Nephron (organoid): ENCODE data around the gene NUDT7.

Experiments used
- H3K27ac Mint-ChIP-seq, 3 experiments: 2 replicates each; pipeline ENCODE4 v1.8.0; 2020; ENCODE audit warnings: mixed read lengths in 3 of 3, mild to moderate bottlenecking in 2 of 3, moderate library complexity in 1 of 3
- H3K27me3 Mint-ChIP-seq: 2 replicates; pipeline ENCODE4 v1.8.0; 2021; ENCODE audit warnings: low read depth, mild to moderate bottlenecking, moderate library complexity, mixed read lengths
- H3K36me3 Mint-ChIP-seq: 2 replicates; pipeline ENCODE4 v1.8.0; 2020; ENCODE audit warnings: low read depth, mixed read lengths
- H3K4me1 Mint-ChIP-seq: 2 replicates; pipeline ENCODE4 v1.8.0; 2020; ENCODE audit warnings: mixed read lengths
- H3K4me3 Mint-ChIP-seq, 3 experiments: 2 replicates each; pipeline ENCODE4 v1.8.0; 2020; ENCODE audit warnings: mild to moderate bottlenecking in 3 of 3, mixed read lengths in 3 of 3, moderate library complexity in 2 of 3
- H3K9me3 Mint-ChIP-seq: 2 replicates; pipeline ENCODE4 v1.8.0; 2020; ENCODE audit warnings: mixed read lengths
- TF ChIP-seq, protein P1 (sequence below), 3 experiments: fragments of 200-600 bp; sonication (generic); IDR thresholded peaks; one replicate each; pipeline ENCODE4 v1.5.0; 2021; ENCODE audit warnings: antibody characterized with exemption in 3 of 3; ENCODE audit not compliant: unreplicated experiment in 3 of 3

Gene NUDT7

DNA sequence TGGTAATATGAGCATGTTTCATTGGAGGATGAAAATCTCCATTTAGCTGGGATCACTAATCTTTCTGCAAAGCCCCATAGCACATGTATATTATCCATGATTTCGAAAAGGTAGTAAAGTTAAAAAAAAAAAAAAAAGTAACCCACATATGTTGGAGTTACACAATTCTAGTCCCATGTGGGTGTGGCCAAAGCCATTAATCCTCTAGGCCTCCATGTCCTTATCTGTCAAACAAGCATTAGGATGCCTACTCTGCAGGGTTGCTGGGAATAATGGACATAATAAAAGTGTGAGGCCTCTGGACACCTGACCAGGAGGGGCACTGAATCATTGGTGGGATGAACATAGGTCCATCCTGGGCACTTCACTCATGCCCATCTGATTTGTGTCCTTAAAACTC, 36.9 kb downstream of the NUDT7 start:
- no peaks in the 10 kb centered on the region for H3K36me3 Mint-ChIP-seq
- no peak overlapping the region for H3K4me3 Mint-ChIP-seq
- H3K9me3 Mint-ChIP-seq, result no peaks in the 10 kb centered on the region
- peaks cover 7% of the 10 kb centered on the region for H3K4me1 Mint-ChIP-seq
- TF ChIP-seq, protein P1, sequence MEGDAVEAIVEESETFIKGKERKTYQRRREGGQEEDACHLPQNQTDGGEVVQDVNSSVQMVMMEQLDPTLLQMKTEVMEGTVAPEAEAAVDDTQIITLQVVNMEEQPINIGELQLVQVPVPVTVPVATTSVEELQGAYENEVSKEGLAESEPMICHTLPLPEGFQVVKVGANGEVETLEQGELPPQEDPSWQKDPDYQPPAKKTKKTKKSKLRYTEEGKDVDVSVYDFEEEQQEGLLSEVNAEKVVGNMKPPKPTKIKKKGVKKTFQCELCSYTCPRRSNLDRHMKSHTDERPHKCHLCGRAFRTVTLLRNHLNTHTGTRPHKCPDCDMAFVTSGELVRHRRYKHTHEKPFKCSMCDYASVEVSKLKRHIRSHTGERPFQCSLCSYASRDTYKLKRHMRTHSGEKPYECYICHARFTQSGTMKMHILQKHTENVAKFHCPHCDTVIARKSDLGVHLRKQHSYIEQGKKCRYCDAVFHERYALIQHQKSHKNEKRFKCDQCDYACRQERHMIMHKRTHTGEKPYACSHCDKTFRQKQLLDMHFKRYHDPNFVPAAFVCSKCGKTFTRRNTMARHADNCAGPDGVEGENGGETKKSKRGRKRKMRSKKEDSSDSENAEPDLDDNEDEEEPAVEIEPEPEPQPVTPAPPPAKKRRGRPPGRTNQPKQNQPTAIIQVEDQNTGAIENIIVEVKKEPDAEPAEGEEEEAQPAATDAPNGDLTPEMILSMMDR (IDR thresholded peaks at IDR 0.05; ENCODE audit: unreplicated experiment in 3 of 3), result no peak
- H3K27me3 Mint-ChIP-seq, result no peaks in the 10 kb centered on the region
- no peak overlapping the region for H3K27ac Mint-ChIP-seq

DNA sequence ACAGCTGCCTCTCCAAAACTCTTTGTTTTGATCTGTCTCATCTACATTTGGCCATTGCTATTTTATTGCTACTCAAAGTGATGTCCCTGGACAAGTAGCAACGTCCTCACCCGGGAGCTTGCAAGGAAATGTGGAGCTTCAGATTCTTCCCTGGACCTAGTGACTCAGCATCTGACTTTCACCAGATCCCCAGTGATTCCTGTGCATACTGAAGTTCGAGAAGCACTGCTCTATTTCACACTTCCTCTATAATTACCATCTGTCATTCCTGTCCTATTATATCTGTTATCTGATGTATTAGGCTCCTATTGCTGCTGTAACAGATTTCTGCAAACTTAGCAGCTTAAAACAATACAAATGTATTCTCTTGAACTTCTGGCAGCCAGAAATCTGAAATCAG, 37.5 kb downstream of the NUDT7 start:
- Mint-ChIP-seq H3K27me3 (no peaks in the 10 kb centered on the region), H3K4me1 (peaks cover 11% of the 10 kb centered on the region), H3K4me3 (no peak overlapping the region), H3K9me3 (no peaks in the 10 kb centered on the region), H3K27ac (no peak overlapping the region), H3K36me3 (no peaks in the 10 kb centered on the region)
- TF ChIP-seq, protein P1 (IDR thresholded peaks at IDR 0.05; ENCODE audit: unreplicated experiment in 3 of 3), result no peak

DNA sequence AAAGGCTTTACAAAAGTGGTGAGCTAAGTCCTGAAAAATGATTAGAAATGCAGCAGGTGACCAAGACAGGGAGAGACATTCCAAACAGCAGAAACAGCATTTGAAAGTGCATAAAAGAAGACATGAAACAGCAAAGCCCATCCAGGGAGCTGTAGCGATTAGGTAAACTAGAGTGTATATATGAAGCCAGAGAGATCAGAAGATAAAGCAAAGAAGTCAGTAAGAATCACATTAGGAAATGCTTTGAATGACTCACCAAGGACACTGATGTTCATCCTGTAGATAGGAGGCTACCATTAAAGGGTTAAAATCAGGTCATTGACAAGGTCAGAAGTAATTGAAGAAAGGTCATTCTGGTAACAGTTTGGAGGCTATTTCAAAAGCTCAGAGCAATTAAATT, 38.5 kb downstream of the NUDT7 start:
- no peaks in the 10 kb centered on the region for H3K27me3 Mint-ChIP-seq
- TF ChIP-seq, protein P1 (IDR thresholded peaks at IDR 0.05; ENCODE audit: unreplicated experiment in 3 of 3), result no peak
- peaks cover 11% of the 10 kb centered on the region for H3K4me1 Mint-ChIP-seq
- no peaks in the 10 kb centered on the region for H3K36me3 Mint-ChIP-seq
- no peaks in the 10 kb centered on the region for H3K9me3 Mint-ChIP-seq
- H3K4me3 Mint-ChIP-seq, result no peak overlapping the region
- no peak overlapping the region for H3K27ac Mint-ChIP-seq

DNA sequence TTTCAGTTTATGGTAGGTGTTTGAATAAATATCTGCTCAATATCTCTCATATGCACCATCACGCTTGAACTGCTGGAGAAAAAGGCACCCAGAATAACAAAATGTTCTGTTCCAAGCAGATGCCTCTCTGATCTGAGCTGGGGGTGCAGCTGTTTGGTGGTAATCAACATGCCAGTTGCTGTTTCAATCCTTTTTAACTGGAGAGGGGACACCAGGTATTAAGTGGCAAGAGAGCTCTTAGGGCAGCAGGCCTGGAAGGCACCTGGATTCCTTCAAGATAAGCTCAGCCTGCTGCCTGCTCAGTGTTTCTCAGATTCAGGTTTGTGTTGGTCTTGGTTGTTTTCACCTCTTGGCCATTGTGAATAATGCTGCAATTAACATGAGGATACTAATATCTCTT, 38.9 kb downstream of the NUDT7 start:
- no peaks in the 10 kb centered on the region for H3K9me3 Mint-ChIP-seq
- no peak overlapping the region for H3K4me3 Mint-ChIP-seq
- peaks cover 11% of the 10 kb centered on the region for H3K4me1 Mint-ChIP-seq
- no peaks in the 10 kb centered on the region for H3K27me3 Mint-ChIP-seq
- TF ChIP-seq, protein P1 (IDR thresholded peaks at IDR 0.05; ENCODE audit: unreplicated experiment in 3 of 3), result no peak
- no peak overlapping the region for H3K27ac Mint-ChIP-seq
- H3K36me3 Mint-ChIP-seq, result no peaks in the 10 kb centered on the region

DNA sequence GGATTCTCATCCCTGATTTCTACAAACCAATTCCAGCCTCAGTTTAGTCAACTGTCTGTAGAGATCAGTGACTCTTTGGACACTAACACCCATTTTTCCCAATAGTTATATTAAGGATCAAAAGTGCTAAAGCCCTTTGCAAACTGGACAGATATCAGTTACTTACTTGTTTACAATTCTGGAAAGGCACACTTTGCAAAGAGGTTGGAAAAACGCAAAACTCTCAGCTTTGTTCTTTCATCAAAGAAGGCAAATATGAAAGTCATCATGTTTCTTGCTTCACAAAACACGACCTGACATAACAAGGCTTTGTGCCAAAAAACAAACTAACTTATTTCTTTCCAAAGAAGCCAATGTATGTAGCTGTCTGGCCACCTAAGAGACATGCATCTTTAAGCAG, 39.9 kb downstream of the NUDT7 start:
- peaks cover 11% of the 10 kb centered on the region for H3K4me1 Mint-ChIP-seq
- no peak overlapping the region for H3K27ac Mint-ChIP-seq
- H3K27me3 Mint-ChIP-seq, result no peaks in the 10 kb centered on the region
- H3K4me3 Mint-ChIP-seq, result no peak overlapping the region
- TF ChIP-seq, protein P1 (IDR thresholded peaks at IDR 0.05; ENCODE audit: unreplicated experiment in 3 of 3), result no peak
- no peaks in the 10 kb centered on the region for H3K36me3 Mint-ChIP-seq
- no peaks in the 10 kb centered on the region for H3K9me3 Mint-ChIP-seq

DNA sequence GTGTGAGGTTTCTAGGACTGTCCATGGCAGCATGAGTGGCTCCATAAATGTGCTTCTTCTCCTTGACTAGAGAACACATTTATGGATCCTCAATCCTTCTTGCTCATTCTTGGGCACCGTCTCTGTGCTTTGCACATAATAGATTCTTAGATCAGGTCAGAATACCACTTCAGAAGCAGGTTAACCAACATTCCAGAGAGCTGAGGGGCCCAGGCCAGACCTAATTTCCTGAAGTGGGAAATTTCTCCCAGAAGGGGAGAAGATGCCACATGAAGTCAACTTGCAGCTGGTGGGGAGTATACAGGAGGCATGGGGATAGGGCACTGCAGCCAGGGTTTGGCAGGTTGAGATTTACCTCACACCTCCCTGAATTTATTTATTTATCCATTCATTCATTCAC, 41.7 kb downstream of the NUDT7 start:
- peaks cover 11% of the 10 kb centered on the region for H3K4me1 Mint-ChIP-seq

More for the DNA sequence above, 41.7 kb downstream of the NUDT7 start:
- Mint-ChIP-seq H3K36me3 (no peaks in the 10 kb centered on the region), H3K4me3 (no peak overlapping the region), H3K27me3 (no peaks in the 10 kb centered on the region), H3K27ac (no peak overlapping the region), H3K9me3 (no peaks in the 10 kb centered on the region)
- TF ChIP-seq, protein P1 (IDR thresholded peaks at IDR 0.05; ENCODE audit: unreplicated experiment in 3 of 3), result no peak
